HepG2 (cell line): ENCODE results near the gene PTPN20. TPM values are rescaled to one million over a fixed set of nuclear protein-coding genes. Genes with fewer than 3 reads are reported as not detected.

Experiments
- ATAC-seq: fragments of 200-7000 bp; cut with Tn5 transposase; 3 replicates; pipeline ENCODE4 v1.9.1; 2020; ENCODE audit warnings: mild to moderate bottlenecking, moderate library complexity
- BruUV-seq: library from RNA; stranded (reverse); fragments of 400-500 nt; replicated peaks from 2 replicates; lab custom pipeline; 2021; lab: Mats Ljungman, UMichigan
- CTCF ChIA-PET: fragments of 300-600 bp; formaldehyde crosslinking; extraction: SDS; loops from one replicate; lab custom pipeline; 2021; ENCODE audit warnings: low total read pairs, inconsistent platforms, low intra/inter-chr PET ratio; lab: Yijun Ruan, JAX
- POLR2A ChIA-PET: fragments of 350-600 bp; sonication (Branson Sonifier 250); formaldehyde crosslinking; loops from one replicate; lab custom pipeline; 2020; ENCODE audit warnings: antibody characterized with exemption, inconsistent platforms; lab: Yijun Ruan, JAX
- DNase-seq: peaks from one replicate; pipeline ENCODE4 v3.0.0-alpha.2; 2015; ENCODE audit warnings: low spot score
- FAIRE-seq: peaks from 3 replicates; lab custom pipeline; 2011; peaks lifted over from hg19 to GRCh38; lab: Jason Lieb, UNC
- H2AFZ ChIP-seq: one replicate; pipeline ENCODE4 v1.6.1; 2011; ENCODE audit warnings: low read length, inconsistent platforms
- H3K27ac ChIP-seq: fragments of 300-600 bp; 3 replicates; pipeline ENCODE4 v1.8.0; 2011; ENCODE audit warnings: mixed run types, mild to moderate bottlenecking, mixed read lengths, low read length, inconsistent platforms; ENCODE audit not compliant: insufficient read depth; ENCODE audit errors: extremely low read length
- H3K27me3 ChIP-seq, 2 experiments: fragments of 200-600 bp in 1 of 2; 2 replicates in 1 of 2; 3 replicates in 1 of 2; pipeline versions ENCODE4 v1.6.0 to v1.8.0; 2011; ENCODE audit warnings: low read length in 2 of 2, mild to moderate bottlenecking in 2 of 2, moderate library complexity in 2 of 2, inconsistent platforms in 1 of 2; ENCODE audit not compliant: insufficient read depth in 2 of 2, control insufficient read depth in 1 of 2
- H3K36me3 ChIP-seq, 2 experiments: fragments of 200-600 bp in 1 of 2; replicated peaks in 1 of 2; 2 replicates in 1 of 2; 3 replicates in 1 of 2; pipeline versions ENCODE4 v1.5.1 to v1.8.0; 2011; ENCODE audit warnings: low read length in 2 of 2, inconsistent platforms in 1 of 2; ENCODE audit not compliant: insufficient read depth in 2 of 2, control insufficient read depth in 1 of 2
- H3K4me1 ChIP-seq: 2 replicates; pipeline ENCODE4 v1.5.1; 2012; ENCODE audit warnings: low read length, inconsistent platforms; ENCODE audit not compliant: insufficient read depth
- H3K4me2 ChIP-seq: 2 replicates; pipeline ENCODE4 v1.6.0; 2011; ENCODE audit warnings: low read depth, low read length, inconsistent platforms
- H3K4me3 ChIP-seq, 3 experiments: fragments of 200-600 bp in 1 of 3; sonication (generic), shearing (Covaris generic) in 1 of 3; replicated peaks in 1 of 3; 2 replicates each; pipeline ENCODE4 v1.5.1; 2011 to 2016; ENCODE audit warnings: low read length in 3 of 3, inconsistent platforms in 2 of 3, low read depth in 2 of 3, mild to moderate bottlenecking in 2 of 3, control low read depth in 1 of 3, mixed read lengths in 1 of 3; ENCODE audit not compliant: insufficient read depth in 1 of 3
- H3K79me2 ChIP-seq: one replicate; pipeline ENCODE4 v1.6.1; 2011; ENCODE audit warnings: low read length, inconsistent platforms; ENCODE audit not compliant: insufficient read depth
- H3K9ac ChIP-seq: 2 replicates; pipeline ENCODE4 v1.6.0; 2011; ENCODE audit warnings: mild to moderate bottlenecking, low read depth, low read length, inconsistent platforms; ENCODE audit not compliant: insufficient read depth
- H3K9me3 ChIP-seq: 2 replicates; pipeline ENCODE4 v1.5.1; 2012; ENCODE audit warnings: mild to moderate bottlenecking, low read length
- H4K20me1 ChIP-seq: 2 replicates; pipeline ENCODE4 v1.6.0; 2011; ENCODE audit warnings: inconsistent platforms, mild to moderate bottlenecking, low read length, moderate library complexity; ENCODE audit not compliant: insufficient read depth
- SMARCE1 ChIP-seq: fragments of 450-650 bp; IDR thresholded peaks from 2 replicates; pipeline ENCODE4 v1.6.1; 2017; ENCODE audit warnings: borderline replicate concordance
- U2AF2 ChIP-seq: fragments of 200-400 bp; formaldehyde crosslinking; IDR thresholded peaks from 2 replicates; pipeline ENCODE4 v1.6.1; 2017; ENCODE audit warnings: low read depth, mild to moderate bottlenecking, low read length
- ZBTB14 ChIP-seq: sonication (generic); formaldehyde crosslinking; IDR thresholded peaks from 2 replicates; pipeline ENCODE4 v1.4.0; 2020; ENCODE audit warnings: missing genetic modification reagents
- ZNF251 ChIP-seq: sonication (generic); formaldehyde crosslinking; IDR thresholded peaks from 2 replicates; pipeline ENCODE4 v1.9.0; 2021; ENCODE audit warnings: mild to moderate bottlenecking, missing genetic modification reagents
- ZNF326 ChIP-seq: sonication (generic); formaldehyde crosslinking; IDR thresholded peaks from 2 replicates; pipeline ENCODE4 v1.4.0; 2020; ENCODE audit warnings: missing genetic modification reagents, borderline replicate concordance
- WGBS: methylation state at CpG from one replicate; pipeline ENCODE4 v1.1.6; 2017; ENCODE audit warnings: low lambda C conversion rate; 5-methylcytosine and 5-hydroxymethylcytosine counted together
- in situ Hi-C: cut with HindIII; loops from 2 replicates; pipeline ENCODE4 v1.10.0; 2017; ENCODE audit warnings: low pct_unique_long_range_greater_than_20kb; ENCODE audit not compliant: extremely low pct_ligation_motif_present
- intact Hi-C: fragments of 100-400 bp; cut with micrococcal nuclease; formaldehyde crosslinking; loops from one replicate; pipeline ENCODE4 v1.10.0; 2022; ENCODE audit not compliant: unreplicated experiment
- polyA plus RNA-seq, 8 experiments: library from polyadenylated mRNA; depleted of rRNA in 3 of 8; stranded (reverse) in 7 of 8; unstranded in 1 of 8; fragments of >200 nt; fragmentation: Illumina TruSeq in 4 of 8; extraction: Trizol in 4 of 8; gene quantifications; 2 replicates each; pipeline versions ENCODE4 v1.2.1 to v1.2.3, GENCODE V29; 2011 to 2016; ENCODE audit warnings: low read depth in 4 of 8, missing spikeins in 1 of 8, mixed read lengths in 1 of 8; ENCODE audit not compliant: insufficient read depth in 1 of 8
- total RNA-seq, 5 experiments: library from RNA; depleted of rRNA; stranded (reverse); fragments of >200 nt; fragmentation: Illumina TruSeq; extraction: Trizol; gene quantifications; 2 replicates each; pipeline ENCODE4 v1.2.3, GENCODE V29; 2016; ENCODE audit warnings: low read depth in 1 of 5
- TF ChIP-seq, protein P1 (sequence below): sonication (generic); formaldehyde crosslinking; IDR thresholded peaks from 2 replicates; pipeline ENCODE4 v1.5.0; 2020; ENCODE audit warnings: missing genetic modification reagents
- TF ChIP-seq, protein P2 (sequence below), 2 experiments: fragments of 450-650 bp in 1 of 2; sonication (generic) in 1 of 2; formaldehyde crosslinking in 1 of 2; IDR thresholded peaks; 2 replicates each; pipeline versions ENCODE4 v1.6.1 to v1.8.0; 2016 to 2022; ENCODE audit warnings: antibody characterized with exemption in 1 of 2, mild to moderate bottlenecking in 1 of 2, missing genetic modification reagents in 1 of 2
- TF ChIP-seq, protein P3 (sequence below): IDR thresholded peaks from 2 replicates; pipeline ENCODE4 v1.6.1; 2012; ENCODE audit warnings: low read length, improper control_type of control experiment

PTPN20 gene
- total and polyA plus RNA-seq, 2 of the 13 experiments (the other 11 are each of a cell fraction or from before 2014, with no cell fraction given), result not detected

DNA sequence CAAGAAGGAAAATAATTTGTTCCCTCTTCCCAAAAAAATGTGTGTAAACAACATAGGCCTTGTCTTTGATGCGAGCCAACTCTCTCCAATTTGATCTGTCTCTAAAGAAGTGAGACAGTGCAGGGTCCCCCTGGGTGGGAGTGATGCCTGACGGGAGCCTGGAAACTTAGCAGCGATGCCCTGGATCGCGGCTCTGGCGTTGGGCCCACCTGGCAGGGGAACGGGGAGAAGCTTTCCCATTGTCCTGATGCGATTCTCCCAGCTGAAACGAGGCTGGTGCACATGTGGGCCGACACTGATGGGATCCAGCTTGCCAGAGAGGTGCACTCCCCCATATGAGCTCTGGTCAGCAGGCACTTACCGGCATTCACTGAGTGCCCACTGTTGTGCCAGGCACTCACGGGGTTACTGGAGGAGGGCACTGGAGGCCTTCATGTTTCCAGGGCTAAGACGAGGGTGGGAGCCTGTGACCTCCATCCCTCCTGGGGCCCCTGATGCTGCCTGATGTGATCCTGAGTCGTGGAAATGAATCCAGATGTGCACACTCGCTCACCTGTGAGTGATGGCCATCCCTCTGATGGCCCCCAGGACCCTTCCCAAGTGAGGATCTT, 132.8 kb downstream of the PTPN20 start:
- H3K4me1 ChIP-seq, result no peaks in the 10 kb centered on the region
- BruUV-seq, result no TSS peak
- H3K27ac ChIP-seq, result no peak overlapping the region
- no peak overlapping the region for H3K4me3 ChIP-seq
- no peak overlapping the region for H3K4me2 ChIP-seq
- peaks cover 7 to 9% of the 10 kb centered on the region in 2 experiments; a peak in 3 of 5 replicates for H3K27me3 ChIP-seq
- FAIRE-seq (no peak), DNase-seq (no peak), ATAC-seq (no peak)
- H2AFZ ChIP-seq, result no peak overlapping the region
- no peaks in the 10 kb centered on the region for H3K79me2 ChIP-seq
- in situ Hi-C loops (no loop called here), intact Hi-C loops (loop anchor here (1.0 kb wide), 1 partner anchor 18 kb away; no protein-coding TSS in a partner anchor)
- H3K36me3 ChIP-seq, result no peaks in the 10 kb centered on the region
- ChIA-PET CTCF (no interaction called here), POLR2A (no interaction called here)
- no peaks in the 10 kb centered on the region for H3K9me3 ChIP-seq
- WGBS, result 0% methylated on average over 2 of the region's 15 CpGs
- no peak overlapping the region for H3K9ac ChIP-seq
- H4K20me1 ChIP-seq, result no peaks in the 10 kb centered on the region
- TF ChIP-seq, protein P1, sequence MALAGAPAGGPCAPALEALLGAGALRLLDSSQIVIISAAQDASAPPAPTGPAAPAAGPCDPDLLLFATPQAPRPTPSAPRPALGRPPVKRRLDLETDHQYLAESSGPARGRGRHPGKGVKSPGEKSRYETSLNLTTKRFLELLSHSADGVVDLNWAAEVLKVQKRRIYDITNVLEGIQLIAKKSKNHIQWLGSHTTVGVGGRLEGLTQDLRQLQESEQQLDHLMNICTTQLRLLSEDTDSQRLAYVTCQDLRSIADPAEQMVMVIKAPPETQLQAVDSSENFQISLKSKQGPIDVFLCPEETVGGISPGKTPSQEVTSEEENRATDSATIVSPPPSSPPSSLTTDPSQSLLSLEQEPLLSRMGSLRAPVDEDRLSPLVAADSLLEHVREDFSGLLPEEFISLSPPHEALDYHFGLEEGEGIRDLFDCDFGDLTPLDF (CRISPR knock-in tag), result no peak
- no peak for TF ChIP-seq U2AF2
- no peak for TF ChIP-seq ZNF326 (CRISPR knock-in tag)
- TF ChIP-seq, protein P2, sequence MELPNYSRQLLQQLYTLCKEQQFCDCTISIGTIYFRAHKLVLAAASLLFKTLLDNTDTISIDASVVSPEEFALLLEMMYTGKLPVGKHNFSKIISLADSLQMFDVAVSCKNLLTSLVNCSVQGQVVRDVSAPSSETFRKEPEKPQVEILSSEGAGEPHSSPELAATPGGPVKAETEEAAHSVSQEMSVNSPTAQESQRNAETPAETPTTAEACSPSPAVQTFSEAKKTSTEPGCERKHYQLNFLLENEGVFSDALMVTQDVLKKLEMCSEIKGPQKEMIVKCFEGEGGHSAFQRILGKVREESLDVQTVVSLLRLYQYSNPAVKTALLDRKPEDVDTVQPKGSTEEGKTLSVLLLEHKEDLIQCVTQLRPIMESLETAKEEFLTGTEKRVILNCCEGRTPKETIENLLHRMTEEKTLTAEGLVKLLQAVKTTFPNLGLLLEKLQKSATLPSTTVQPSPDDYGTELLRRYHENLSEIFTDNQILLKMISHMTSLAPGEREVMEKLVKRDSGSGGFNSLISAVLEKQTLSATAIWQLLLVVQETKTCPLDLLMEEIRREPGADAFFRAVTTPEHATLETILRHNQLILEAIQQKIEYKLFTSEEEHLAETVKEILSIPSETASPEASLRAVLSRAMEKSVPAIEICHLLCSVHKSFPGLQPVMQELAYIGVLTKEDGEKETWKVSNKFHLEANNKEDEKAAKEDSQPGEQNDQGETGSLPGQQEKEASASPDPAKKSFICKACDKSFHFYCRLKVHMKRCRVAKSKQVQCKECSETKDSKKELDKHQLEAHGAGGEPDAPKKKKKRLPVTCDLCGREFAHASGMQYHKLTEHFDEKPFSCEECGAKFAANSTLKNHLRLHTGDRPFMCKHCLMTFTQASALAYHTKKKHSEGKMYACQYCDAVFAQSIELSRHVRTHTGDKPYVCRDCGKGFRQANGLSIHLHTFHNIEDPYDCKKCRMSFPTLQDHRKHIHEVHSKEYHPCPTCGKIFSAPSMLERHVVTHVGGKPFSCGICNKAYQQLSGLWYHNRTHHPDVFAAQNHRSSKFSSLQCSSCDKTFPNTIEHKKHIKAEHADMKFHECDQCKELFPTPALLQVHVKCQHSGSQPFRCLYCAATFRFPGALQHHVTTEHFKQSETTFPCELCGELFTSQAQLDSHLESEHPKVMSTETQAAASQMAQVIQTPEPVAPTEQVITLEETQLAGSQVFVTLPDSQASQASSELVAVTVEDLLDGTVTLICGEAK (IDR thresholded peaks at IDR 0.05), result no peak
- TF ChIP-seq, protein P2 (CRISPR knock-in tag; IDR thresholded peaks at IDR 0.05), result no peak
- TF ChIP-seq, protein P3, sequence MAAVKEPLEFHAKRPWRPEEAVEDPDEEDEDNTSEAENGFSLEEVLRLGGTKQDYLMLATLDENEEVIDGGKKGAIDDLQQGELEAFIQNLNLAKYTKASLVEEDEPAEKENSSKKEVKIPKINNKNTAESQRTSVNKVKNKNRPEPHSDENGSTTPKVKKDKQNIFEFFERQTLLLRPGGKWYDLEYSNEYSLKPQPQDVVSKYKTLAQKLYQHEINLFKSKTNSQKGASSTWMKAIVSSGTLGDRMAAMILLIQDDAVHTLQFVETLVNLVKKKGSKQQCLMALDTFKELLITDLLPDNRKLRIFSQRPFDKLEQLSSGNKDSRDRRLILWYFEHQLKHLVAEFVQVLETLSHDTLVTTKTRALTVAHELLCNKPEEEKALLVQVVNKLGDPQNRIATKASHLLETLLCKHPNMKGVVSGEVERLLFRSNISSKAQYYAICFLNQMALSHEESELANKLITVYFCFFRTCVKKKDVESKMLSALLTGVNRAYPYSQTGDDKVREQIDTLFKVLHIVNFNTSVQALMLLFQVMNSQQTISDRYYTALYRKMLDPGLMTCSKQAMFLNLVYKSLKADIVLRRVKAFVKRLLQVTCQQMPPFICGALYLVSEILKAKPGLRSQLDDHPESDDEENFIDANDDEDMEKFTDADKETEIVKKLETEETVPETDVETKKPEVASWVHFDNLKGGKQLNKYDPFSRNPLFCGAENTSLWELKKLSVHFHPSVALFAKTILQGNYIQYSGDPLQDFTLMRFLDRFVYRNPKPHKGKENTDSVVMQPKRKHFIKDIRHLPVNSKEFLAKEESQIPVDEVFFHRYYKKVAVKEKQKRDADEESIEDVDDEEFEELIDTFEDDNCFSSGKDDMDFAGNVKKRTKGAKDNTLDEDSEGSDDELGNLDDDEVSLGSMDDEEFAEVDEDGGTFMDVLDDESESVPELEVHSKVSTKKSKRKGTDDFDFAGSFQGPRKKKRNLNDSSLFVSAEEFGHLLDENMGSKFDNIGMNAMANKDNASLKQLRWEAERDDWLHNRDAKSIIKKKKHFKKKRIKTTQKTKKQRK, result no peak
- TF ChIP-seq SMARCE1, result no peak
- no peak for TF ChIP-seq ZNF251 (CRISPR knock-in tag)
- no peak for TF ChIP-seq ZBTB14 (CRISPR knock-in tag)
